NB4 (cell line): ENCODE data around the gene LIN37.

Experiments used
- CTCF ChIP-seq: IDR thresholded peaks from one replicate; pipeline ENCODE4 v1.5.1; 2012; ENCODE audit warnings: low read depth, low read length
- POLR2A ChIP-seq: IDR thresholded peaks from 2 replicates; pipeline ENCODE4 v1.6.1; 2011; ENCODE audit warnings: mild to moderate bottlenecking; ENCODE audit not compliant: insufficient read length; ENCODE audit errors: extremely low read depth
- TF ChIP-seq, protein P1 (sequence below): IDR thresholded peaks from 2 replicates; pipeline ENCODE4 v1.6.1; 2011; ENCODE audit warnings: low read depth, low read length

DNA sequence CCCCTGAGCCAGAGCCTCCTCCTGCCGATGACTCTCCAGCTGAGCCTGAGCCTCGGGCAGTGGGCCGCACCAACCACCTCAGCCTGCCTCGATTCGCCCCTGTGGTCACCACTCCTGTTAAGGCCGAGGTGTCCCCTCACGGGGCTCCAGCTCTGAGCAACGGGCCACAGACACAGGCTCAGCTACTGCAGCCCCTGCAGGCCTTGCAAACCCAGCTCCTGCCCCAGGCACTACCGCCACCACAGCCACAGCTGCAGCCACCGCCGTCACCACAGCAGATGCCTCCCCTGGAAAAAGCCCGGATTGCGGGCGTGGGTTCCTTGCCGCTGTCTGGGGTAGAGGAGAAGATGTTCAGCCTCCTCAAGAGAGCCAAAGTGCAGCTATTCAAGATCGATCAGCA lies 27.0 kb upstream of the LIN37 start:
- TF ChIP-seq CTCF, result no peak
- TF ChIP-seq, protein P1, sequence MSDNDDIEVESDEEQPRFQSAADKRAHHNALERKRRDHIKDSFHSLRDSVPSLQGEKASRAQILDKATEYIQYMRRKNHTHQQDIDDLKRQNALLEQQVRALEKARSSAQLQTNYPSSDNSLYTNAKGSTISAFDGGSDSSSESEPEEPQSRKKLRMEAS, result no peak
- TF ChIP-seq POLR2A, result no peak
